Hepatocyte (in vitro differentiated cells): ENCODE data around the gene ALPL. TPM values are rescaled to one million over a fixed set of nuclear protein-coding genes. Genes with fewer than 3 reads are reported as not detected.

Experiments used
- DNase-seq: peaks from one replicate; pipeline ENCODE4 v3.0.0-alpha.2; 2016; ENCODE audit warnings: low spot score
- H2AFZ ChIP-seq: fragments of 200-600 bp; sonication (generic); 2 replicates; pipeline ENCODE4 v1.6.0; 2016; ENCODE audit warnings: antibody characterized with exemption, mild to moderate bottlenecking
- H3K27ac ChIP-seq: fragments of 200-600 bp; sonication (generic); 2 replicates; pipeline ENCODE4 v1.5.1; 2016; ENCODE audit warnings: mild to moderate bottlenecking
- H3K27me3 ChIP-seq: fragments of 200-600 bp; sonication (generic); 2 replicates; pipeline ENCODE4 v1.6.1; 2016
- H3K36me3 ChIP-seq: fragments of 200-600 bp; sonication (generic); replicated peaks from 2 replicates; pipeline ENCODE4 v1.5.1; 2016; ENCODE audit warnings: low read depth; ENCODE audit not compliant: insufficient read depth
- H3K4me1 ChIP-seq: fragments of 200-600 bp; sonication (generic); 2 replicates; pipeline ENCODE4 v1.5.1; 2016; ENCODE audit warnings: mild to moderate bottlenecking, moderate library complexity; ENCODE audit not compliant: insufficient read depth
- H3K4me2 ChIP-seq: fragments of 200-600 bp; sonication (generic); 2 replicates; pipeline ENCODE4 v1.6.0; 2016
- H3K4me3 ChIP-seq: fragments of 200-600 bp; sonication (generic); 2 replicates; pipeline ENCODE4 v1.5.1; 2016; ENCODE audit warnings: mild to moderate bottlenecking
- H3K79me2 ChIP-seq: fragments of 200-600 bp; sonication (generic); 2 replicates; pipeline ENCODE4 v1.6.0; 2017; ENCODE audit warnings: mild to moderate bottlenecking
- H3K9me2 ChIP-seq: fragments of 200-600 bp; sonication (generic); replicated peaks from 2 replicates; pipeline ENCODE4 v1.6.0; 2017; ENCODE audit warnings: mild to moderate bottlenecking; ENCODE audit not compliant: insufficient read depth
- H3K9me3 ChIP-seq: fragments of 200-600 bp; sonication (generic); 2 replicates; pipeline ENCODE4 v1.5.1; 2016; ENCODE audit warnings: low read depth, mild to moderate bottlenecking
- H4K20me1 ChIP-seq: fragments of 200-600 bp; sonication (generic); 2 replicates; pipeline ENCODE4 v1.6.0; 2016; ENCODE audit warnings: mild to moderate bottlenecking; ENCODE audit not compliant: insufficient read depth, poor library complexity, severe bottlenecking
- EZH2 ChIP-seq: fragments of 200-600 bp; sonication (generic); IDR thresholded peaks from 2 replicates; pipeline ENCODE4 v1.6.1; 2016; ENCODE audit warnings: antibody characterized with exemption, mild to moderate bottlenecking, borderline replicate concordance
- EZH2phosphoT487 ChIP-seq: fragments of 200-600 bp; sonication (generic); IDR thresholded peaks from one replicate; pipeline ENCODE4 v1.6.1; 2018; ENCODE audit warnings: antibody characterized with exemption, mild to moderate bottlenecking, low read depth, moderate library complexity; ENCODE audit not compliant: unreplicated experiment, severe bottlenecking
- WGBS: methylation state at CpG from one replicate; pipeline ENCODE4 v1.1.6; 2016; ENCODE audit warnings: low lambda C conversion rate; ENCODE audit errors: missing lambda C conversion rate; 5-methylcytosine and 5-hydroxymethylcytosine counted together
- polyA plus RNA-seq: library from polyadenylated mRNA; unstranded; fragments of >200 nt; fragmentation: Nextera tagmentation; extraction: Ambion mirVana; gene quantifications from 2 replicates; pipeline ENCODE4 v1.2.1, GENCODE V29; 2016
- total RNA-seq: library from RNA; depleted of rRNA; stranded (reverse); fragments of >200 nt; gene quantifications from 2 replicates; pipeline ENCODE4 v1.2.3, GENCODE V29; 2014
- TF ChIP-seq, protein P1 (sequence below): fragments of 200-600 bp; sonication (generic); IDR thresholded peaks from 2 replicates; pipeline ENCODE4 v1.5.1; 2016; ENCODE audit warnings: antibody characterized with exemption, mild to moderate bottlenecking; ENCODE audit not compliant: poor library complexity

The ALPL gene
- total and polyA plus RNA-seq, 2 experiments from 2014 or later = 2.2 to 6.0 TPM

DNA sequence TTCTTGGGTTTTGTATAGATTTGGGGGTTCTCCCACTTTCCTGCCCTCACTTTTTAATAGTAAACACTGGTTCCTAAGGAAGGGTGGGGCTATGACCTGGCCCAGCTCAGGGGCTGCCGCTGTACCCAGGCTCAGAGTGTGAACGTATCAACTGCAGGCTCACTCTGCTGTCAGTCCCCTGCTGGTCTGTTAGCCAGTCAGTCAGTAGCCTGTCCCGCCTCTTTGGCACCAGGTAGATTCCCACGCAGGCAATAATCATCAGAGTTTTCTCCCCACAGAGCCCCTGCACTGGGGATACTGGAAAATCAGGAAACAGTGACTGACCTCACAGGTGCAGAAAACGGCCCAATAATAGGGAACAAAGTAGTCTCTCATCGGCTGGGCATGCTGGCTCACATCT, 15.0 kb upstream of the ALPL start:
- no peak overlapping the region for H3K4me2 ChIP-seq
- H3K4me3 ChIP-seq = no peak overlapping the region
- H4K20me1 ChIP-seq = no peaks in the 10 kb centered on the region
- H3K9me3 ChIP-seq = no peaks in the 10 kb centered on the region
- TF ChIP-seq EZH2phosphoT487 (no peak), EZH2 (no peak)
- TF ChIP-seq, protein P1, sequence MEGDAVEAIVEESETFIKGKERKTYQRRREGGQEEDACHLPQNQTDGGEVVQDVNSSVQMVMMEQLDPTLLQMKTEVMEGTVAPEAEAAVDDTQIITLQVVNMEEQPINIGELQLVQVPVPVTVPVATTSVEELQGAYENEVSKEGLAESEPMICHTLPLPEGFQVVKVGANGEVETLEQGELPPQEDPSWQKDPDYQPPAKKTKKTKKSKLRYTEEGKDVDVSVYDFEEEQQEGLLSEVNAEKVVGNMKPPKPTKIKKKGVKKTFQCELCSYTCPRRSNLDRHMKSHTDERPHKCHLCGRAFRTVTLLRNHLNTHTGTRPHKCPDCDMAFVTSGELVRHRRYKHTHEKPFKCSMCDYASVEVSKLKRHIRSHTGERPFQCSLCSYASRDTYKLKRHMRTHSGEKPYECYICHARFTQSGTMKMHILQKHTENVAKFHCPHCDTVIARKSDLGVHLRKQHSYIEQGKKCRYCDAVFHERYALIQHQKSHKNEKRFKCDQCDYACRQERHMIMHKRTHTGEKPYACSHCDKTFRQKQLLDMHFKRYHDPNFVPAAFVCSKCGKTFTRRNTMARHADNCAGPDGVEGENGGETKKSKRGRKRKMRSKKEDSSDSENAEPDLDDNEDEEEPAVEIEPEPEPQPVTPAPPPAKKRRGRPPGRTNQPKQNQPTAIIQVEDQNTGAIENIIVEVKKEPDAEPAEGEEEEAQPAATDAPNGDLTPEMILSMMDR = no peak
- no peaks in the 10 kb centered on the region for H3K9me2 ChIP-seq
- no peaks in the 10 kb centered on the region for H3K4me1 ChIP-seq
- H3K27me3 ChIP-seq = no peaks in the 10 kb centered on the region
- no peak overlapping the region for H3K27ac ChIP-seq
- no peak for DNase-seq
- no peaks in the 10 kb centered on the region for H3K36me3 ChIP-seq
- WGBS = 80% methylated on average over 6 of the region's 6 CpGs
- no peak overlapping the region for H2AFZ ChIP-seq
- H3K79me2 ChIP-seq = no peaks in the 10 kb centered on the region

- Histone ChIP-seq H3K79me2 (no peaks in the 10 kb centered on the region), H3K9me2 (no peaks in the 10 kb centered on the region), H3K9me3 (no peaks in the 10 kb centered on the region), H3K4me3 (no peak overlapping the region), H3K4me1 (no peaks in the 10 kb centered on the region), H3K4me2 (no peak overlapping the region), H4K20me1 (no peaks in the 10 kb centered on the region), H3K27ac (no peak overlapping the region), H3K36me3 (no peaks in the 10 kb centered on the region), H3K27me3 (no peaks in the 10 kb centered on the region), H2AFZ (no peak overlapping the region)
- DNase-seq = no peak
- no peak for TF ChIP-seq EZH2
- TF ChIP-seq, protein P1 = no peak
- no peak for TF ChIP-seq EZH2phosphoT487
- WGBS = 94% methylated on average over 7 of the region's 7 CpGs
Observed at GRCh38 chr1:21495225-21495820, 13.9 kb upstream of the ALPL start.

DNA sequence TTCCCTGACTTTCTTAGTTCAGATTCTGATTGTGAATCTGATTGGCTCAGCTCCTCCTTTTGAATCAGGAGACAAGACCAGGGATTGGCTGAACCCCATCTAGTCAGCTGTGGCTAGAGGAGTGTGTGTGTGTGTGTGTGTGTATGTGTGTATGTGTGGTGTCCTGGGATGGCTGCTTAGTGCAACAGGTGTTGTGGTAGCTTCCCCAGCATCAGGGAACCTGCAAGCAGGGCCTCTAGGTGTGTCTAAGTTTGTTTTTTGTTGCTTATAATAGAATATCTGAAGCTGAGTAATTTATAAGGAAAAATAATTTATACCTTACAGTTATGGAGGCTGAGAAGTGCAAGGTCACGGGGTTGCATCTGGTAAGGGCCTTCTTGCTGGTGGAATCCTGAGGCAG, 13.2 kb upstream of the ALPL start:
- no peak overlapping the region for H3K4me3 ChIP-seq
- no peak for DNase-seq
- no peaks in the 10 kb centered on the region for H3K4me1 ChIP-seq
- no peaks in the 10 kb centered on the region for H3K79me2 ChIP-seq
- H3K27me3 ChIP-seq = no peaks in the 10 kb centered on the region
- WGBS = 83% methylated on average over 1 of the region's 1 CpG
- no peak overlapping the region for H3K4me2 ChIP-seq
- no peaks in the 10 kb centered on the region for H3K9me2 ChIP-seq
- H3K27ac ChIP-seq = no peak overlapping the region
- H2AFZ ChIP-seq = no peak overlapping the region
- H3K9me3 ChIP-seq = no peaks in the 10 kb centered on the region
- H3K36me3 ChIP-seq = no peaks in the 10 kb centered on the region
- no peaks in the 10 kb centered on the region for H4K20me1 ChIP-seq
- TF ChIP-seq, protein P1 = no peak
- no peak for TF ChIP-seq EZH2
- TF ChIP-seq EZH2phosphoT487 = no peak

GRCh38 chr1:21496886-21497285, 12.3 kb upstream of the ALPL start:
- no peaks in the 10 kb centered on the region for H4K20me1 ChIP-seq
- H3K27ac ChIP-seq = no peak overlapping the region
- H3K9me3 ChIP-seq = no peaks in the 10 kb centered on the region
- H3K4me1 ChIP-seq = no peaks in the 10 kb centered on the region
- H2AFZ ChIP-seq = no peak overlapping the region
- no peak for DNase-seq
- H3K4me3 ChIP-seq = no peak overlapping the region
- no peaks in the 10 kb centered on the region for H3K27me3 ChIP-seq
- H3K4me2 ChIP-seq = no peak overlapping the region
- no peaks in the 10 kb centered on the region for H3K79me2 ChIP-seq
- H3K36me3 ChIP-seq = no peaks in the 10 kb centered on the region
- WGBS = 92% methylated on average over 2 of the region's 3 CpGs
- no peaks in the 10 kb centered on the region for H3K9me2 ChIP-seq
- no peak for TF ChIP-seq EZH2
- TF ChIP-seq EZH2phosphoT487 = no peak
- TF ChIP-seq, protein P1 = no peak
